Left forelimb (tissue), 1 donor: ENCODE measurements around the gene ATXN1.

Experiments used
- DNase-seq: peaks from one replicate; pipeline ENCODE4 v3.0.0-alpha.2; 2018; ENCODE audit warnings: low spot score

Gene ATXN1

GRCh38 chr6:16331384-16332174, 429.7 kb downstream of the ATXN1 start:
- no peak for DNase-seq

GRCh38 chr6:16329233-16329632, 432.0 kb downstream of the ATXN1 start:
- no peak for DNase-seq

- DNase-seq, result no peak
Measured at GRCh38 chr6:16327777-16328325, 433.4 kb downstream of the ATXN1 start.

GRCh38 chr6:16326971-16327776, 434.1 kb downstream of the ATXN1 start:
- DNase-seq, result no peak

- no peak for DNase-seq
Measured at GRCh38 chr6:16326531-16326930, 434.7 kb downstream of the ATXN1 start.

GRCh38 chr6:16324606-16325225, 436.5 kb downstream of the ATXN1 start:
- DNase-seq, result no peak

- DNase-seq, result no peak
Measured at GRCh38 chr6:16324184-16324583, 437.1 kb downstream of the ATXN1 start.

- no peak for DNase-seq
Measured at GRCh38 chr6:16322666-16323312, 438.5 kb downstream of the ATXN1 start.

- no peak for DNase-seq
Measured at GRCh38 chr6:16321826-16322225, 439.4 kb downstream of the ATXN1 start.

- no peak for DNase-seq
Measured at GRCh38 chr6:16321341-16321710, 439.9 kb downstream of the ATXN1 start.

- DNase-seq, result no peak
Measured at GRCh38 chr6:16320533-16321340, 440.5 kb downstream of the ATXN1 start.

GRCh38 chr6:16319813-16320532, 441.3 kb downstream of the ATXN1 start:
- DNase-seq, result no peak

GRCh38 chr6:16318953-16319720, 442.1 kb downstream of the ATXN1 start:
- DNase-seq, result no peak

GRCh38 chr6:16318538-16318937, 442.7 kb downstream of the ATXN1 start:
- DNase-seq, result no peak

GRCh38 chr6:16316741-16317251, 444.5 kb downstream of the ATXN1 start:
- no peak for DNase-seq

GRCh38 chr6:16314296-16314695, 447.0 kb downstream of the ATXN1 start:
- DNase-seq, result no peak

GRCh38 chr6:16313732-16314131, 447.5 kb downstream of the ATXN1 start:
- no peak for DNase-seq

GRCh38 chr6:16311763-16312162, 449.5 kb downstream of the ATXN1 start:
- DNase-seq, result no peak

GRCh38 chr6:16306334-16306733, 454.9 kb downstream of the ATXN1 start:
- no peak for DNase-seq

GRCh38 chr6:16305788-16306187, 455.5 kb downstream of the ATXN1 start:
- no peak for DNase-seq
